ENCODE results near the gene TNNT3.
"Not testable (repeated sequence)": the region's sequence is repeated elsewhere in the genome, so short reads cannot be mapped to it uniquely, and the experiment has no call there.

TNNT3 gene

DNA sequence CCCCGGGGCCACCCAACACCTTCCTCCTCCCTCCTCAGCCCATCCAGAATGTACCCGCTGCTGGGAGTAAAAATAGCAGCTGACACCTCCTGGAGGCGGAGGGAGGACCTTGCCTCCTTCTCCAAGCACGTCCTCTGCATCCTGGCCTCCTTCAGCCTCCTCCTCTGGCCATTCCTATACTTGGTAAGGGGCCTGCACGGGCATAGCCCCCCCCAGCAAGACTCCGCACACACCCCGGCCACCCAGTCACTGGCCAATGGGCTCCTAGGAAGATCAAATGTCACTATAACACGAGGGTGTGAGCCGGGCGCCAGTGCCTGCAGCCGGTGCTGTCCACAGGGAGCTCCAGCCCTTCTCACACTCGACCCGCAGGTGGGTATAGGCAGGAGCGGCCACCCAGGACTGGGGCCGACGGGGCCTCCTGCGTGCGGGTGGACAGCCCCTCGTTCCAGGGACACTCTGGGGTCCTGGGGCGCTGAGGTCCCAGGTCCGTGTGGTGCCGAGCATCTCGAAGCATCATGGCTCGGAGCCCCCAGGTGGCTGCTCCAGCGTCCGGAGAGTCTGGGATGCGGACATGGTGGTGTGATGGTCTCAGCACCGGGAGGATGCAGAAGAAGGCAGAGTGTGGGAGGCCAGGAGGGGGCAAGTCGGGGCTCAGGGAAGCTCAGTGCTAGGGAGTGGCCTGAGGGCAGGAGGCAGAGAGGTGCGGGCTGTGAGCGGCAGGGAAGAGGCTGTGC is at the start of gene TNNT3:
Gene TNNT3 (plus strand): TSS at position 313 of the 737 bp plus-strand sequence. CDS start 3,172 bp downstream, outside the sequence.
- DNase-seq (ENCODE audit: low read depth in 2 of 2) = no peak

DNA sequence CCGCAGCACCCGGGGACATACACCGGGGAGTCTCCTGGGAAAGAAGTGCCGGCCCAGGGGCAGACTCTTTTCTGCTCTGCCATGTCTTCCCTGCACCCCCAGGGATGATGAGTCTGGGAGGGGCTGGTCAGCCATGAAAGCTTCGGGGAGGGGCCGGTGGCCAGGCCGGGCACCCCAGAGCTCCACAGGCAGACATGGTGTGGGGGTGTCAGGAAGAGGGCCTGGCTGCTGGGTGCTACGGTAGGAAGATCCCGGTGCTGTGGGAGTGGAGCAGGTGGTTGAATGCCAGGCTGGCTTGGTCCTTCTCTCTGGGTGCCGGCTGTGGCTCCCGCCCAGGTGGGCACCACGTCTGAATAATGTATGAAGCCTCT is 49.2 kb upstream of the TNNT3 start:
- no peak for DNase-seq (ENCODE audit: low read depth in 2 of 2)

DNA sequence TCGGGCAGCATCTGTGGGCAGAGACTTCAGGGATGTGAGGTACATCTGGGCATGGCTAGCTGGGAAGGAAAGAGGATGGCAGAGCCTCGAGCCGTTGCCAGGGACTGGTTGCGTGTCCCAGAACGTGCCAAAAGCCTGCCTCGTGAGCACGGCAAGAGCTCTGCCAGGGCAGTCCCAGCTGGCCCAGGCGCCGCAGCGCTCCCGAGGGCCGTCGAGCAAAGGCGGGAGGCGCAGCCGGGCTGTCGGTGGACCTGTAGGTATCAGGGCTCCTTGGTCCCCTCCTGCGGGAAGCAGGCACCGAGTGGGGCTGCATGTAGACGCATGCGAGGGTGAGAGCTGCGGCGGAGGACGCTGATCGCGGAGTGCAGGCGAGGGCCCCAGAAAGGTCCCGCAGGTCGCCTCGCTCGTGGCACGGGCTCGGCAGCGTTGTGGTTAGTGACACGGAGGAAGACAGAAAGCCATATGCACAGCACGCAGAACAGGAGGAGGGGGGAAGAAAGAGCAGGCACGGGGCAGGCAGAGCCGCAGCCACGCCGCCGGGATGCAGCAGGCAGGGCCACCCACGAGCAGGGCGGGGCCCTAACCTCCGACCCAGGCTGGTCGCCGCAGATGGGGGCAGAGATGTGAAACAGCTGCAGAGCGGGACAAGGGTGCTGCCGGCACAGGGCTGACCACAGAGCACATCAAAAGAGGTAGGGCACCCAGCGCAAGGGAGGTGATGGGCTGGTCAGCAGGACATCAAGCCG is 48.6 kb upstream of the TNNT3 start:
- DNase-seq (ENCODE audit: low read depth in 2 of 2) = no peak

DNA sequence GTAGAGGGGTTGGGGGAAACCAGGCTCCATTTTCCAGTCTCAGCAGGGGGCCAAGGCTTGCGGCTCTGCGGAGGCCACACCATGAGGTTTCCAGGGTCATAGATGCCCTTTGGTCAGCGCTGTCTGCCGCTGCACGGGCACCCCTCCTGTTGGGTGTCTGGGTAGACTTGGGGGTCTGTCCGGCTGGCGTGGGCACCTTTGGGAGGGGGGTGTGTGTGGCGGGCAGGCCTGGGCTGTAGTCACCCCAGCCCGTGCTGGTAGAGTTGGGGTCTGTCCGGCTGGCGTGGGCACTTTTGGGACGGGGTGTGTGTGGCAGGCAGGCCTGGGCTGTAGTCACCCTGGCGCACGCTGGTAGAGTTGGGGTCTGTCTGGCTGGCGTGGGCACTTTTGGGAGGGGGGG is 48.0 kb upstream of the TNNT3 start:
- DNase-seq (ENCODE audit: low read depth in 2 of 2) = no peak

DNA sequence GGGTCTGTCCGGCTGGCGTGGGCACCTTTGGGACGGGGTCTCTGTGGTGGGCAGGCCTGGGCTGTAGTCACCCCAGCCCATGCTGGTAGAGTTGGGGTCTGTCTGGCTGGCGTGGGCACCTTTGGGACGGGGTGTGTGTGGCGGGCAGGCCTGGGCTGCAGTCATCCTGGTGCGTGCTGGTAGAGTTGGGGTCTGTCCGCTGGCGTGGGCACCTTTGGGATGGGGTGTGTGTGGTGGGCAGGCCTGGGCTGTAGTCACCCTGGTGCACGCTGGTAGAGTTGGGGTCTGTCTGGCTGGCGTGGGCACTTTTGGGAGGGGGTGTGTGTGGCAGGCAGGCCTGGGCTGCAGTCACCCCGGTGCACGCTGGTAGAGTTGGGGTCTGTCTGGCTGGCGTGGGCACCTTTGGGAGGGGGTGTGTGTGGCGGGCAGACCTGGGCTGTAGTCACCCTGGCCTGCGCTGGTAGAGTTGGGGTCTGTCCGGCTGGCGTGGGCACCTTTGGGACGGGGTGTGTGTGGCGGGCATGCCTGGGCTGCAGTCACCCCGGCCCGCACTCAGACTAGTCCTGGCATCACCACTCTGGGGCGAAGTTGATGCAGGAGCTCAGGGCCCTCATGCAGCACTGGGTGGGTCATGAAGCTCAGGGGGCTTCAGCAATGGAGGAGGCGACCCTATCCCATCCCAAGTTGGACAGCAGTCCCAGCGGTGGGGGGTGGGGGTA is 47.1 kb upstream of the TNNT3 start:
- no peak for DNase-seq (ENCODE audit: low read depth in 2 of 2)

DNA sequence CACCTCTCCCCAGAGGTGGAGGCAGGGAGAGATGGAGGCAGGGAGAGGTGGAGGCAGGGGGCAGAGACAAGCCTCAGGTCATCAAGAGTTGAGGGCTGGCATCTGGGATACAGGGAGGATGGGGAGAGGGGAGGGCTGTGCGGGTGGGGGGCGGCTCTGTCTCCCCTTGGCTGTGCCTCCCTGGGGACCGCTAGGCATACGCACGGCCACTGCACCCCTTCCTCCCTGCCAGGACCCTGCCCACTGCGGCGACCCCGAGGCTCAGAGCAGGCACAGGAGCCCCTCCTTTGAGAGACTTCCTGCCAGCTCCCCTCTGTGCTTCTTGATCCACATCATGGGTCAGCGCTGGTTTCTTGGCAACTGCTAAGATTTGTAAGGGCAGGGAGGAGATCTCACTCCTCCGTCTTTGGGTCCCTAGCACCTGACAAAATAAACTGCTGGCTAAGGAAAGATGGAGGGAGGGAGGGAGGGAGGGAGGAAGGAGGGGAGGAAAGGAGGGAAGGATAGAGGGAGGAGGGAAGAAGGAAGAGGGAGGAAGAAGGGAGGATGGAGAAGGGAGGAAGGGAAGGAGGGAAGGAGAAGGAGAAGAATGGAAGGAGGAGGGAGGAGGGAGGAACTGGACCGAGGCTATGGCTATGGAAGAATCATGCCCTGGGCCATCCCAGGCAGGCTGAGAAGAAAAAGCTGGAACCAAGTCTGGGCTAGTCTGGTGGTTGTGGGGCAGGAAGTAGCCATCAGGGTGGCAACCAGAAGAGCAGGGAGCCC is 46.3 kb upstream of the TNNT3 start:
- no peak for DNase-seq (ENCODE audit: low read depth in 2 of 2)

DNA sequence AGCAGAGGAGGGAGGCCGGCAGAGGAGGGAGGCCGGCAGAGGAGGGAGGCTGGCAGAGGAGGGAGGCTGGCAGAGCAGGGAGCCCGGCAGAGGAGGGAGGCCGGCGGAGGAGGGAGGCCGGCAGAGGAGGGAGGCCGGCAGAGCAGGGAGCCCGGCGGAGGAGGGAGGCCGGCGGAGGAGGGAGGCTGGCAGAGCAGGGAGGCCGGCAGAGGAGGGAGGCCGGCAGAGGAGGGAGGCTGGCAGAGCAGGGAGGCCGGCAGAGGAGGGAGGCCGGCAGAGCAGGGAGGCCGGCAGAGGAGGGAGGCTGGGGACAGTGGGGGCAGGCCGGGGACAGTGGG is 45.7 kb upstream of the TNNT3 start:
- DNase-seq (ENCODE audit: low read depth in 2 of 2) = not testable (repeated sequence)

DNA sequence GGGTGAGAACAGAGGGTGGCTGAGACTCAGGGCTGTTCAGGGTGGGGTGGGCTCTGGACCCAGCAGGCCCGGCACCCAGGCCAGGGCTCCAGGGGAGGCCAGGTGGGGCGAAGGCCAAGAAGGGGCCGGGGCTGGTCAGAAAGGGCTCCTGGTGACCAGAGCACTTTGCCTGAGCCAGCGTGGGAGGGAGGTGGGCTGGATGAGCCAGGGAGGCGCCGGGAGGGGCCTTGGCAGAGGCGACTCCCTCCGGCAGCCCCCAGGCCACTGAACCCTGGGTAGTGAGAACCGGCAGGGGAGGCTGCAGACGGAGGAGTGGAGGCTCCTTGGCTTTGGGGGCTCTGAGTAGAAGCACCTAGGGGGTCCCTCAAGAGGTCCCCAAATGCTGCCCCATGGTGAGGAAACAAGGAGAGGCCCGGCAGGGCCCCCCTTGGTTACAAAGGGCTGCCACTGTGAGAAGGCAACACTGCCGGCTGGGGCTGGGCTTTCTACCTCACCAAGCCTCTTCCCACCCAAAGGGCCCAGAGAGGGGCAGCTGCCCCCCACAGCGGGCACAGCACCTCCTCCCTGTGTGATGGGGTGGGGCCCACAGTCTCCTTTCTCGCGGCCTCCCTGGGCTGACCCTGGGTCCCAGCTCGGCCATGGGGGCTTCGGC is 44.9 kb upstream of the TNNT3 start:
- DNase-seq (ENCODE audit: low read depth in 2 of 2) = not testable (repeated sequence)

DNA sequence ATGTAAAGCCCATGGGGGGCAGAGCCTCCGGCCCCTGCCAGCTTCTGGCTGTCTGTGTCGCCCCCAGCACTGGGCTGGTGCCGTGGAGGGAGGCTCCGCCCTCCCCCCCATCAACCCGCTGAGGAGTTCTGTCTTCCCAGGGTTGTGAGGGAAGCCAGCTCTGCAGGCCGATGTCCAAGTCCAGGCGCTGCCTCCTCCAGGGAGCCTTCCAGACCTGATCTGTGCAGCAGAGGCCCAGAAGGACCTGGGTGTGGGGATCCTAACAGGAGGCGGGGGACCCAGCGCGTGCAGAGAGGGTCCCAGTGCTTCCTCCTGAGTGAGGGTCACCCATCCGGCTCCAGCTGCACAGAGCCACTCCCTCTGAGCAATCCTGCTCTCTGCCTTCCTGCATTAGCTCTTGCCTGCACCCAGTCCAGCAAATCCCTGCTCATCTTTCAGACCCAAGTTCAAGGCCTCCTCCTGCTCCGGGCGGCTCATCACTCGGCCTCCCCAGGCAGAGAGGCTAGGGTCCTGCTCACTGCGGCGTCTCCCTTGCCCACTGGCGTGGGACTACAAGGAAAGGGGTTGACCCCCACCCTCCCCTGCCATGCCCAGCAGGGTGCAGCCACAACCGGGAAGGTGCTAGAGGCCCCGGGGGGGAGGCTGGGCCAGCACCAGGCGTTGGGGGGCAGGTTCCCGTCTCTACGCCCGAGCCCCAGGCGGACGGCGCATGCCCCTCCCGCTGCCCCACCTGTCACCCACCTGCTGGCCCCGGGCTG is 44.2 kb upstream of the TNNT3 start:
- no peak for DNase-seq (ENCODE audit: low read depth in 2 of 2)

DNA sequence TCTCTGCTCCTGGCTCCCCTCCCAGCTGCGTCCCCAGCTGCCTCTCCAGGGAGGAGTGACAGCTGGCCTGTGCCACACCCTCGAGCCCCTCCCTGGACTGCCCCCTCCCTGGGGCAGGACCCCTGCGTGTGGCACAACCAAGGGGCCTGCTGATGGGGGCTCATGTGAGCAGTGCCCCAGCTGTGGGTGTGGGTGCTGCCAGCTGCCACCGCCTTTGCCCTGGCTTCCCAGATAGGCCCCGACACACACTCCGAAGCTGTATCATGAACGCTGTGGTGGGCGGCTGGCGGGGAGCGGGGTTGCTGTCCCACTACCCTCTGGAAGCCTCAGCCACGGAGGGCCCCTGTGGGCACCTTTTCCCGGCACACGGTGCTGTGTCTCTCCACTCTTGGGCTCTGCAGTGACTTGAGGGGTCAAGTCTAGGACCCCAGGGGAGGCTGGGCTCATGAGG is 43.6 kb upstream of the TNNT3 start:
- DNase-seq (ENCODE audit: low read depth in 2 of 2) = not testable (repeated sequence)

DNA sequence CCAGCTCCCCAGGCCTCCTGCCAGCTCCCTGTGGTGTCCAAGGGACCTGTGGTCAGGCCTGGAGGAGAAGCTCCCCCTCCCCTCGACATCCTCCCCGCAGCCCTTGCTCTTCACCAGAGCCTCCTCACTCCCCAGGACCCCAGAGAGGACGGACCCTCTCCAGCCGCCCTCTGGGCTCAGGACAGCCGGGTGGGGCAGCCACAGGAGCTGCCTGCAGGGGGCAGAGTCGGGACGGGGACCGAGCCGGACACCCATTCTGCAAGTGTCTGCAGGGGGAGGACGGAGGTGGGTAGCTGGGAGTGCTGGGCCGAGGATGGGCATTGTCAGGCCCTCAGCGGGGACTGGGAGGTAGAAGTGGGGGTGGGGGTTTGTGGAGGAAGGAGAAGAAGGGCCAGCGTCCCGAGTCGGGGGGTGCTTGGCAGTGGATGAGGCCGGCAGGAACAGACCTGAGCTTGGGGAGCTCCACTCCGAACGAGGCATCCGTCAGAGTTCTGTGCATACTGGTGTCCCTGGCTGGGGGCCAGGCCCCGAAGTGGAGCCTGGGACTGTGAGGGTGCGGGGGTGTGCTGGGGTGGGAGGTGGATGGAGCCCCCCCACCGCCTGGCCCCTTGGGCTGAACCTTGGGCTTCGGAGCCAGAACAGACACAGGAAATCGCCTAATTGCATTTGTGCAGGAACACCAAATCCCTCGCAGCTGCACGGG is 43.0 kb upstream of the TNNT3 start:
- DNase-seq (ENCODE audit: low read depth in 2 of 2) = no peak

DNA sequence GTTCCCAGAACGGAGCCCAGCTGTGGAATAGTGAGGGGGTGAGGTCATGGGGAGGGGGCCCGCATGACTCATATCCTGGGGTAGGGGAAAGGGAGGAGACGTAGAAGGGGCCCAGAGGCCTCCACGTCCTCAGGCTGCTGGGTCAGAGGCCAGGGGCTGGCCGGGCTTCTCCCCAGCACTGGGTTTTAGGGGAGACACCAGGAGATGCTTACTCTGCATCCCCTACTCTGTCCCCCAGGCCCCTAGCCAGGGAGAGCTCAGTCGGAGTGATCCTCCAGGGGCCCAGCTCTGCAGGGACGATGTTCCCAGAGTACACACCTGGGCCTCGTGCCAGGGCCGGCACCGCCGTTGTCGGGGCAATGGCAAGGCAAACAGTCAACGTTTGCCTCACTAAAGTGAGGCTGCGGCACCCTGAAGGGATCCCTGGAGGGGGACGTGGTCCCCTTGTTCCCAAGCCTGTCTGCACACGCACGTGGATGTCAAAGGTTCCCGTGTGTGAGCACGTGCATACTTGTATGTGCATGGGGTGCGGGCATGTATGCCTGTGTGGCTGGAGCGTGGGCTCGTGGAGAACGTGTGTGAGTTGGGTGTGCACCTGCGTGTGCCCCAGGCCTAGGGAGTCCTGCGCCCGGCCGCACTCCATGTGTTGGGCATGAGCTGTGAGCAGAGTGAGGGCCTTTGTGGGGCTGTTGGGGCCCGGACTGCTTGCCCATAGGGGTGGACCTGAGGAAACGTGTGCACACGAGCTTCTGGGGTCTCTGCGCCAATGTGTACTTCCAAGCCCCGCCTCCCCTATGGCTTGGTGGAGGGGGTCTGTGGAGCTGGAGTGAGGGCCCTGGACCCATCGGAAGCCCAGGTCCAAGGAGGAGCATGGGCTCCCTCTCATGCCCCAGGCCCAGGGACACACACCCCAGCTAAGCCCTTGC is 42.0 kb upstream of the TNNT3 start:
- DNase-seq (ENCODE audit: low read depth in 2 of 2) = no peak

DNA sequence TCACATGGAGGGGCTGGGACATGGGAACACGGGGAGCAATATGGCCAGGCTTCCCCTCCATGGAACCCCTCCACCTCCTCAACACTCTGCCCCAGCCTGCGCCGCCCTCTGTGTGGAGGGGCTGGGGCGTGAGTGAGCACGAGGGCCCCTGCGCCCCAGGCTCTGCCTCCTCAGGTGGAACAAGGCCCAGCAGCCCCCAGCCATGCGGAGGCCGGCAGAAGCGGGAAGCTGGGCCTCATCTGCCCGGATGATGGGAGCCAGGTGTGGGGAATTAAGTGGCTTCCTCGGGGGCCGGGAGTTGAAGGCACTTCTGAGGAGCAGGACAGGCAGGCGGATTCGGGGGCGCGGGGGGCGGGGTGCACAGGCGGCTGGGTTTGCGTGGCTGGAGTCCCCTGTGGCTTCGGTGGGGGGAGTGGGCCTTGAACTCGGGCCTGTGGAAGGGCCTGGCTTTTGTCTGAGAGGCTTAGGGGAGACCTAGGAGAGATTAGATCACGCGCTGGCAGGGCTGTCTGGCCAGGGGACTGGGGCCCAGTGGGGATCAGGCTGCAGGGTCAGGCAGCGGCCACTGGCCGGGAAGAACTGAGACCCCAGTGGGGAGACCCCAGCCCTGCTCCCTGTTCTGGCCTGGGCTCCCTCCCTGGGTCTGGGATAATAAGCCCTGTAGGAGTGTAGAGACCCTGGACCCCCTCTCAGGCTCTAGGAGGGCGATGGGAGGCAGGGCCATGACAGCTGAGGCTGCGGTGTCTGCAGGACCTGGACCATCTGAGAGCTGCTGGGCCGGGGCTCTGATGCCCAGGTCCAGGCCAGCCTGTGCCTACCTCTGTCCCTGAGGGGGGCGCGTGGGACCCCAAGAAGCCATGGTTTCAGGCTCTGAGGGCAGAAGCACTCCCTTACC is 41.1 kb upstream of the TNNT3 start:
- DNase-seq (ENCODE audit: low read depth in 2 of 2) = no peak

DNA sequence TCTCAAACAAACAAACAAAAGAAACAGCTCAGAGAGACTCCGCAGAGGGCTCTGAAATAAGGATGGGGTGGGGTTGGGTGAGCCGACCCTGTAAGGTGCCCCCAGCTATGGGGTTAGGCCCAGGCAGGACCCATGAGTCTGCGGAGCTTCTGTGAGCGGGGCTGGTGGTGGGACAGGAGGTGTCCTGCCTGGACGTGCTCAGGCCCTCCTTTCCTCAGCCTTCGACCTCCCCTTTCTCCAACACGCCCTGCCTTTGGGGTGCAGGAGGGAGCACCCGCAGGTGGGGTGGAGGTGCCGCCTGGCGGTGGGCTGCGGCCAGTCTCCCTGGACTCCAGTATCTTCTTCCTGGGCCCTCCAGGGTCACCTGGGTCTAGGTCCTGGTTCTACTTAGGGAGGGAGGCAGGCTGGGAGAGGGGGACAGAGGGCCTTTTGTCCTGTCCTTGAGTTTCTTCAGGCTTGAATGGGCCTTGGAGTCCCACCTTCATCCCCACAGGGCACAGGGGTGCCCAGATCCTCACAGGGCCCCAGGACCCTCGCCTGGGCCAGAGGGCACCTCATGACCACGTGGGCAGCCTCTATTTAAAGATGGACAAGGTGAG is 40.1 kb upstream of the TNNT3 start:
- DNase-seq (ENCODE audit: low read depth in 2 of 2) = no peak

DNA sequence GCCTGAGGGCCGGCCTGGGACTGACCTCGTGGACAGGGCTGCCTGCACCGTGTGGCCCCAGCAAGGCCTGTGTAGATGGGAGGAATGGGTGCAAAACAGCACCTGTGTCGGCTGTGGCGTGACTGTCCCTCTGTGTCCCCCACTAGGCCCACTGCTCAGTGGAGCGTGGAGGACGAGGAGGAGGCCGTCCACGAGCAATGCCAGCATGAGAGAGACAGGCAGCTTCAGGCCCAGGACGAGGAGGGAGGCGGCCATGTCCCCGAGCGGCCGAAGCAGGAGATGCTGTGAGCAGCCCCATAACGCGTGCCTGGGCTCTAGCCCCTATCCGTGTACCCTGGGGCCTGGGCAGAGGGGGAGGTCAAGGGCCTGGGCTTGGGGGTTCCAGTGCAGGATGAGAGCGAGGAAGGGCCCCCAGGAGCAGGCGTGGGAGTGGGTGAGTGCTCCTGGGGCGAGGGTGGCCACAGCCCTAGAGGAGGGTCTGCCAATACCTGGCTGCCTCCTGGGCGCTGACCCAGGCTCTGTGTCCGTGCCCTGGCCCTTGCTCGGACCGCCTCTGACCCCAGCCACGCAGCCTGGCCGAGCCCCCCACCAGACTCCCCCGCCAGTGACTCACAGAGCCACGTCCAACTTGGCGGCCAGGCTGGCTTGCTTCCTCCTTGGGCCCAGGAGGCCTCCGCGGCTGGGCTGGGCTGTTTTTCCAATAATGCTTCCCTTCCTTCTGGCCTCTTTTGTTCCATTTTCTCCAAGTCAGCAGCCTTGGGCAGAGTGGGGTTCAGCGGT is 39.4 kb upstream of the TNNT3 start:
- DNase-seq (ENCODE audit: low read depth in 2 of 2) = no peak

DNA sequence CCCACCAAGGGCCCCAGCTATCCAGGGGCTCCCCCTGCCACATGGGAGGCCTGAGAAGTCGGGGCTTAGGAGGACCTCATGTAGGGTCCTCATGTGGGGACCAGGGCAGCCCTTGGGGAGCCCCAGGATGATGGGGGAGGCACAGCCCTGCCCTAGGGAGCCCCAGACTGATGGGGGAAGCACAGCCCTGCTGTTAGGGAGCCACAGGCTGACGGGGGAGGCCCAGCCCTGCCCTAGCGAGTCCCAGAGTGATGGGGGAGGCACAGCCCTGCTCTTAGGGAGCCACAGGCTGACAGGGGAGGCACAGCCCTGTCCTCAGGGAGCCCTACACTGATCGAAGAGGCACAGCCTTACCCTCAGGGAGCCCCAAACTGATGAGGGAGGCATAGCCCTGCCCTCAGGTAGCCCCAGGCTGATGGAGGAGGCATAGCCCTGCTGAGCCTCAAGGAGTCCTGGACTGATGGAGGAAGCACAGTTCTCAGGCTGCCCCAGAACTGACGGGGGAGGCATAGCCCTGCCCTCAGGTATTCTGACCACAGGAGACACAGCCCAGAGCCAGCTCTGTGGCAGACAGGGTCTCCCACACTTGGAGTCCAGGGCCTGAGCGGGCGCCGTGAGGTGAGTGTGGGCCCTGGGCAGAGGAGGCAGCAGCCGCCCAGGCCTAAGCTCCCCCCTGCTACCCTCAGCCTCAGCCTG is 38.6 kb upstream of the TNNT3 start:
- DNase-seq (ENCODE audit: low read depth in 2 of 2) = no peak

All from stimulated activated CD4-positive, alpha-beta T cell treated with anti-CD3 and anti-CD28 coated beads, Interleukin-15, amount 100 ng/mL, for 48 hours (primary cell).